Mesenteric fat pad (tissue), 1 donor: ENCODE data around the gene PHKB. TPM values are rescaled to one million over a fixed set of nuclear protein-coding genes. Genes with fewer than 3 reads are reported as not detected.
"Not testable (repeated sequence)": the region's sequence is repeated elsewhere in the genome, so short reads cannot be mapped to it uniquely, and the experiment has no call there.

Experiments used
- DNase-seq: peaks from one replicate; pipeline ENCODE4 v3.0.0-alpha.2; 2020; ENCODE audit warnings: low spot score
- long read RNA-seq: library from polyadenylated mRNA; unstranded; transcript quantifications from one replicate; pipeline ENCODE4 v2.0.0, GENCODE V29; 2020
- total RNA-seq: library from RNA; stranded (reverse); fragmentation: NEBNext Ultra II Directional; extraction: Animal tissue kit (Norgen Biotek cat#: 25700); gene quantifications from one replicate; pipeline ENCODE4 v1.2.1, GENCODE V29; 2021
- donor health status: DM: yes; HTN: yes; CAD: no.

PHKB gene
- 57.8 TPM for total RNA-seq
- long read RNA-seq, full-length matches to known transcripts = 2 of 36 reads
- long read RNA-seq, partial matches to known transcripts = 18 of 36 reads
- long read RNA-seq, other reads (novel, unspliced or antisense) = 16 of 36 reads

DNA sequence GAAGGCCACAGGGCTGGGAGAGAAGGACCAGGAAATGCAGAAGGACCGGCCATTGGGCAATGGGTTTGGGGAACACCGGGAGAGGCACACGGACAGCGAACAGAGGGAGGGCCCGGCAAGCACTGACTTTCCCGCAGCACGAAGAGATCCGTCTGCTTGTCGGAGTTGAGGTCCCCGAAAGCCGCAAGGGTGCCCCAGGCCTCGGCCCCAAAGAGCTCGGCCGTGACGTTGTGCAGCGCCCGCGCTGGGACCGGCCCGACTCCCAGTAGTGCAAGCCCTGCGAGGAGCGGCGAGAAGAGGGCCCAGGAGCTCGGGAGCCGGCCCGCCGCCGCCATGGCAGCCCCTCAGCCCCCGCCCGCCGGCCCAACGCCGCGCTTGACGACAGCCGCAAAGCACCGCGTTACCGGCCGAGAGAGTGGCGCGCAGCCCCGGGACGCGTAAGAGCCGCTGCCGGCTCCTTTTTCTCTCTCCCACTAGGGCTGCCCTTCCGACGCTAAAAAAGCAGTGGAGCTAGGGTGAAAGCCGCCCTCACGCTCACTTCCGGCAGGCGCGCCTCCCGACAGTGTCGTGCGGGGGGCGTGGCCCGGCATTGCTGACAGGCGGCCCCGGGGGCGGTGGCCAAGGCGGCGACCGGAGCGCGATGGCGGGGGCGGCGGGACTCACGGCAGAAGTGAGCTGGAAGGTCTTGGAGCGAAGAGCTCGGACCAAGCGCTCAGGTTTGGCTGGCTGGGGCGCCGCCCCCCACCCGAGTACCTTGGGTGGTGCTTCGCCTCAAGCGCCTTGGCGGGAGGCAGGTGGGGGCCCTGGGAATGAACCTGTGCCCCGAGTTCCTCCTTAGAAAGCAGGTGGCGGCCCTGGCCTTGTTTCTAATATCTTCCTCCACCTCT, at the start of gene PHKB, which contains the start of gene ITFG1:
Gene PHKB (plus strand): TSS at position 621 of the 887 bp plus-strand sequence. CDS start 20 bp downstream, at position 641.
Gene ITFG1 (minus strand): TSS at position 353 of the 887 bp plus-strand sequence. CDS start 18 bp downstream, at position 335.
- peak; percentile 98 for DNase-seq

GRCh38 chr16:47413041-47413440, 48.1 kb upstream of the PHKB start:
- no peak for DNase-seq

GRCh38 chr16:47416869-47417268, 44.3 kb upstream of the PHKB start:
- no peak for DNase-seq

- DNase-seq = no peak
These were observed 36.3 kb upstream of the PHKB start for GRCh38 chr16:47424846-47425245.

GRCh38 chr16:47426806-47427205, 34.3 kb upstream of the PHKB start:
- no peak for DNase-seq

DNA sequence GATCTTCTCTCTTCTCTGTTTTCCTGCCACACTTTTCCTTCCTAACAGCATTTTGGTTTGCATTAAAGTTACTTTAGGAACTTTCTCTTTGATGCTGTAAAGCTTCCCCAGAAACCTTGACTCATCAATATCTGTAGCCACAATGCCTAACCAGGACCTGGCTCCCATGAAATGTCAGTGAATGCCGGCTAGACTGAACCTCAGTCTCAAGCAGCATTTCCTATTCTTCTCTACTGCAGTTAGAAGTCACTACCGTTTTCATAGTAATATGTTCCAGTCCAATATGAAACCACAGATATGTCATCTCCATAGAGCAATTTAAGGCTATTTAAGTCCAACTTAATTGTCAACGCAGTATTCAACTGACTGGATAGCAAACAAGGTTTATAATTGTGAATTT, 29.2 kb upstream of the PHKB start:
- DNase-seq = no peak

- not testable (repeated sequence) for DNase-seq
These were observed 26.9 kb upstream of the PHKB start for GRCh38 chr16:47434274-47434673.

GRCh38 chr16:47440066-47440465, 21.1 kb upstream of the PHKB start:
- DNase-seq = not testable (repeated sequence)

DNA sequence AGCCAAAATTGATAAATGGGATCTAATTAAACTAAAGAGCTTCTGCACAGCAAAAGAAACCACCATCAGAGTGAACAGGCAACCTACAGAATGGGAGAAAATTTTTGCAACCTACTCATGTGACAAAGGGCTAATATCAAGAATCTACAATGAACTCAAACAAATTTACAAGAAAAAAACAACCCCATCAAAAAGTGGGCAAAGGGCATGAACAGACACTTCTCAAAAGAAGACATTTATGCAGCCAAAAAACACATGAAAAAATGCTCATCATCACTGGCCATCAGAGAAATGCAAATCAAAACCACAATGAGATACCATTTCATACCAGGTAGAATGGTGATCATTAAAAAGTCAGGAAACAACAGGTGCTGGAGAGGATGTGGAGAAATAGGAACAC, 18.2 kb upstream of the PHKB start:
- not testable (repeated sequence) for DNase-seq

DNA sequence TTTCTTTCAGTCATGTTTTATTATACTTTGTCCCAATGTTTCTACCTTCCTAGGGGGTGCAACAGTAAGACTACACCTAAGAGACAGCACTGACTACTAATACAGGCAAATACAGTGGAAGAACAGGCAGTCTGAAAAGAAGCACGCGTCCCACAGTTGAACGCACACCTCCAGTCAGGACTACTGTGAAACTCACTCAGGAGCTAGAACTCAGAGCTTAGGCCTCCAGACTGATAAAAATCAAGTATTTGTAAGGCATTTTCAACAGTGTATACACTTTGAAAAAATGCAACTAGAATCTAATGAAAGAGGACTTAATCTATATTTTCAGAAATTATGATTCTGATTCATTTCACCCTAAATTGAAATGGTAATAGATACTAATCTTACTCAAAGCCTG, 14.7 kb upstream of the PHKB start:
- no peak for DNase-seq

- DNase-seq = no peak
These were observed 12.1 kb upstream of the PHKB start for GRCh38 chr16:47448830-47449575.

DNA sequence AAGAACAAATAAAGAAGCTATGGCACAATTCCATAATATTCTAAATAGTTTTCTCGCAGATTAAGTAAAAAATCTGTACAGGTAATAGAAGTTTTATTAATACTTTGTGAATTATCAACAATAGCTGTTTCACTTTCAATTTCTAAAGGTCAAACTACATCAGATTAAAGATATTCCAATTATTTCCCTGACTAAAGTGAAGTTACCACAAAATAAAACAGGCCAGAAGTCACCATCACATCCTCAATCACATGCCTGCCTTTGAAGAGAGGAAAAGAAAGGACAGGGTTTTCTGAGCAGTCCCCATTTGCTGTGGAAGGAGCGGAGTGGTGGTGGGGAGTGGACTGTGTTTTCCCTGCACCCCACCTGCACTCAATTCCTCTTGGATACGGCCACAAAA, 11.3 kb upstream of the PHKB start:
- no peak for DNase-seq

DNA sequence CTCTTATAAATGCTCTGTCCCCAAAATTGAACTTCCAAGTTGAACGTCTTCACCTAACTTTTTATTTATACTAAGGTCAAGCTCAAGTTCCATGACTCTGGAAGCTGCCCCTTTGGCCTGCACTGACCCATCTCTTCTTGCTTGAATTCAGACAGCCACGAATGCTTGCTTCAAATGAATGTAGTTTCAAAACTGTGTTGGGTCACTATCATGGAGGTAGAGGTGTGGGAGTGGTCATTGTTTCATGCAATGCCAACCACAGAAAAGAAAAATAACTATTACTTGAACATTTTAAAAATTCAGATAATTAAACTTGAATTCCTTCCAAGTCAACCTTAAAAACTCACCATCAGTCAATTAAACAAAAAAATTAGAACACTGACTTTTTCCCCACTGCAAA, 2.8 kb upstream of the PHKB start:
- no peak for DNase-seq

- DNase-seq = no peak
These were observed 1.5 kb upstream of the PHKB start for GRCh38 chr16:47459603-47460002.

GRCh38 chr16:47460359-47460710, 796 bp upstream of the PHKB start:
- DNase-seq = no peak

DNA sequence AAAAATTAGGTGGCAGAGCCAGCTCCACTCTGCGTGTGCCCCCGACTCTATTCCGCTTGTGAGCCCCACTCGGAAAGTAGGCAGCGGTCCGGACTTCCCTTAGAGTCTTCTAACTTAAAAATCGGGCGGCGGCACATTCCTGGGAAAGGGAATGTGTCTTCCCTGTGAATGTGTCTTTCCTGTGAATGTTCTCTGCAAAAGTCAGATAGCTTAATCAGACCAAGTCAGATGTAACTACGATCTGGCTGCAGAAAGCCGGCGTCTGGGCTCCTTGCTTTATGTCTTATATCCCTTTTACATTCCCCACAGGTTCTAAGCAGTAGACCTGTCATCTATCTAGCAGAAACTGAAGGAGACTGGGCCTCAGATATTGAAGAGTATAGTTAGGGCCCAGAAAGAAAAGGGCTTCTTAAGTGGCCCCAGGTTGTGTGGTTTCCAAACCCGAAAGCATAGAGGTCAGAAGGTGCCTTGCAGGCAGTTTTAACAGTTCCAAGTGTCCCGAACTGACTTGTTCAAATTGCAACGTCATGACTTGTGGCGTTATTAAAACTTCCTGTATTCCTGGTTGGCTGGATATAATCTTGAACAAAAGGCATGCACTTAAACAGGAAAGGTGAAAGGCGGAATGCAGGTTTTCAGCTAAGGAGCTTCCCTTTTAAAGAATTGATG, 601 bp downstream of the PHKB start:
- no peak for DNase-seq

DNA sequence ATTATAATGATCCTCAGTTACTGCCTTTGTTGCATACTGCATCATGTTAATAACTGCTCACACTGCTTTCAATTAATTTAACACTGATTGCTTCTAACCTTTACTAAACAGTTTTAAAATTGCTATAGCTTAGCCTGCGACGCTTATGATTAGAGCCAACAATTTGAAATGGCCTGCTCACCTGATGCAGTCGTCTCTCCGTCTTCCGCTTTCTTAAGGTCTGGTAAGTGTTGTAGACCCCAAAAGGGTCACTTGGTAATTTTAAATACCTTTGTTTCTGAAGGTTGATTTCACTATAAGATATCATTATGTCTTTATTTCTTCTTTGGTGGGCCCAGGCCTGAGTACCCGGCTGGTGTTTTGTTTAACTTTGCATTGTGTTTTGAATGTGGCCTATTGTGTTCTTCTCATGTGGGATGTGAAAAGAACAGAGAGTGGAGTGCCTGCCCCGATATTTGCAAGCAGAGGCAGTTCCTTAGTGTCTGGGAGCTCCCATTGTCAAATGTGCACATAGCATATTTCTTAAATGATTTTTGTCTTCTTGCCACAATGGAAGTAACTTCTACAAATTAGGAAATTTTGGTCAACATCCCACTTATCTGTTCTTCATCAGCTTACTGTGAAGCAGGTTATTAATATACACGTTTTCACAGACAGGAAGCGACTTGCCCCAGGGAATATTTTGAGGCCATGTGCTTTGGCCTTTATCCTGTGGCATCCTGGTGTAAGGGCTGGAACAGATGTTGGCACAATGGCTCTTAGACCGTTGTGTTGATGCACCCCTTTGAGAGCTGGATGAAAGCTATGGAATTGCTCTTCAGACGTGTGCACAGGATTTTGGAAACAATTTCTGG, 2.9 kb downstream of the PHKB start:
- no peak for DNase-seq

DNA sequence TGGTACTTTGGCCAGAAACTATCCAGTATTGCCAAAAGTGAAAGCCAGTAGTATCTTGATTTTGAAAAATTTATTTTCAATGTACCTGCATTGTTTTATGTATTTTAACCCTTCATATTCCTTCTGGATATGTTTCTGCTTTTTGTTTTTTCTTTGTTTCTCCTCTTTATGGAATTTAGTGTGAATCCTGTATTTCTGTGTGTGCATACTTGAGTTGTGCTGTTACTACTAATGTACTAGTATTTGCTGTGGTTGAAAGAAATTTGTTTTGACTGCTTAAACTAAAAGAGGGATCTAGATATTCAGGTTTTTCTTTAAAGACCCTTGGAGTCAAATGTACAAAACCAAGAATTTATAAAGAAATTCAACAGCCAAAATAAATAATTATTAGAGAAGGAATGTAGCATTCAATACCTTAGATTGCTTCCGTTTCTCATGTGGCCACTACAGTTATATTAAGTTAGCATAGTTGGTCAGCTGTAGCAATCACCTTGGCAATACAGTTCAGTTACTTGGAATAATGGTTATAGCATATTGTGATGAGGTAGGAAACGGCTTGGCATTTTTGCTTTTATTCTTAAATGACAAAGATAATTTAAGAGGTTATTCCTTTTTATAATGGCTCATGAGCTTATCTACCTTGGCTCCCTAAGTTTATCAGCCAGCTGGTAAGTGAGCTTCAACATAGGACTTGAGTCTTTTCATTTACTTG, 4.9 kb downstream of the PHKB start:
- DNase-seq = no peak

DNA sequence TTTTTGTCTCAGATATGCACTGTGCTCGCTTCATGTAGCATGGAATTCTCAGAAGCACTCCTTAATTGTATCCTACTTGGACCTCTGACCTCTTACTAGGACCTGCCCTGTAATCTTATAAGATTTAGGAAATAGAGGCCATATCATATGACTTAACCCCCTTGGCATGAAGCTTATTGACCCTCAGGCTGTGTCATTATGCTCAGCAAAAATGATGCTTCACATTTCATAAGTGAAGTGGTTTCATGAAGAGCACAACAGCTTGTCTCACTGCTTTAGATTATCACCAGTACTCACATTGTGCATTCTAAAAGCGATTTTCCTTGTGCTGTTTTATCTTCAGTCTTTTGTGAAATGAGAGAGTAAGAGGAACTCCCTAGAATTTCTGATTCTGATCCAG, 6.4 kb downstream of the PHKB start:
- no peak for DNase-seq
